HG03520 (cell line): ENCODE measurements around the gene ELAVL4.
"Not testable (repeated sequence)": the region's sequence is repeated elsewhere in the genome, so short reads cannot be mapped to it uniquely, and the experiment has no call there.

Experiments
- ATAC-seq: cut with Tn5 transposase; IDR thresholded peaks from one replicate; pipeline ENCODE4 v1.9.1; 2021; ENCODE audit warnings: mild to moderate bottlenecking, moderate library complexity; ENCODE audit not compliant: unreplicated experiment

Gene ELAVL4

GRCh38 chr1:50123071-50123470 is 14.4 kb downstream of the ELAVL4 start:
- no peak for ATAC-seq

DNA sequence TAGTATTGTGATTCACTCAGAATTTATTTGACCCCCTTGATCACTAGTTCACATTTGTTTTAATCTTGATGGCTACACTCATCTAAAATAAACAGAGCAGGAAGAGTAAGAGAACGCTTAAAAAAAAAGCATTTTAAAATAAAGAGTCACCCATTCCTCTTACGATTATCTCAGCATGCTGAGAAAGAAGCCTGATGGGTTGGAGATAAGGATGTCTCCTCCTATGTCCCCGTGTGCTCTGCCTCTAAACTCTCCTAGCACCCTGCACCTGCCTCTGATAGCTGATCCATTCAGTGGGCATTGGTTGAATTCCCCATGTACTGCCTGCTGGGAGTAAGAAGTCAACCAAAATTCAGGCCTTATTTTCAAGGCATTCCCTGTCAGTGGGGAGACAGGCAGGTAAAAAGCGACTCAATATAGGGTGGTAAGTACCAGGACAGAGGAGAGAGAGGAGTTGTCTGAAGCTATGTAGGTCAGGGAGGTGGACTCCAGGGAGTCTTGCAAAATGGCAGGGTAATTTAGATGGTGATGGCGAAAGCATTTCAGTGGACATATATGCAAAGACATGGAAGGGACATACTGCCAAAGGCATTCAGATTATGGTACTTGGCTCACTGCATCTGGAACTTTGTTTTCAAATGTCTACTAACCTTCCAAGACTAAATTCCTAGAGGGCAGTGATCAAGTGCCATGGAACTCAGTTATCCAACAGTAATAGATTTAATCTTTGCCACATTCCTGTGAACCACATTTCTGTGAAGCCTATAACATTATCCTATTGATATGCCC is 18.4 kb downstream of the ELAVL4 start:
- no peak for ATAC-seq

GRCh38 chr1:50129201-50129600 is 20.5 kb downstream of the ELAVL4 start:
- ATAC-seq: no peak

DNA sequence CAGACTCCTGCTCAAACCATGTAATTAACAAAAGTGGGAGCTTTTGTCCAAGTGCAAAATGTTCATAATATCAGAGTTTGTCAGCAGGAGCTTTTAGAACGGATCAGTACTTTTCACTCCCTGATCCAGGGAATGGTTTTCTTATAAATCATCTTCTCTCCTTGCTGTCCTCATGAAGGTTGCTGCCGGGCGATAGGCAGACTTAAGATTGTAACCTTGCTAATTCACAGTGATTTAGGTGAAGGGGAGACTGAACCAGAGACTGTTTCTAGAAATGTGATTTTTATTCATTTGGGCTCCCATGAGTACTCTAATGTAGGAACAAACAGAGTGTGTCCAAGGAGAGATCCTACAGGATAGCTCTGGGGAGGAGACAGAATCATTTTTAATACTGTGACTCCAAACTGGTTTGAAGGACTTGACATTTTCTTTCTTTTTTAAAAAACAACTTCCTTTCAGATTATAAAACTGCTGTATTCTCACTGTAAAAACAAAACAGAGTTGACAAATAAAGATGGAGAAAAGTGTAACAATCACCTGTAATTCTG is 23.7 kb downstream of the ELAVL4 start:
- no peak for ATAC-seq

- ATAC-seq: no peak
Observed at GRCh38 chr1:50135716-50136115, 27.0 kb downstream of the ELAVL4 start.

GRCh38 chr1:50139339-50140181 is 30.8 kb downstream of the ELAVL4 start:
- ATAC-seq: no peak

DNA sequence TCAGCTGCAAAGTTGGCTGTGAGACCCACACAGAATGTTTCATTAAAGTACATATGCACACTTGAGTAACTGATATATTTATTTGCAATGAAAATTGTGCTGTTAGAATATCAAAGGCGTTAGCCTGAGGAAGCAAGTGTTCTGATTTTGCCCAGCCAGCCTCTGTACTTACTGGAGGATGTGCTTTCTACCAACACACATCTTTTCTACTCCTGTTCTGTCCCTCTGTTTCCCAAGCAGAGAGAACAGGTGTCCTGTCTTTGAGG is 31.4 kb downstream of the ELAVL4 start:
- no peak for ATAC-seq

DNA sequence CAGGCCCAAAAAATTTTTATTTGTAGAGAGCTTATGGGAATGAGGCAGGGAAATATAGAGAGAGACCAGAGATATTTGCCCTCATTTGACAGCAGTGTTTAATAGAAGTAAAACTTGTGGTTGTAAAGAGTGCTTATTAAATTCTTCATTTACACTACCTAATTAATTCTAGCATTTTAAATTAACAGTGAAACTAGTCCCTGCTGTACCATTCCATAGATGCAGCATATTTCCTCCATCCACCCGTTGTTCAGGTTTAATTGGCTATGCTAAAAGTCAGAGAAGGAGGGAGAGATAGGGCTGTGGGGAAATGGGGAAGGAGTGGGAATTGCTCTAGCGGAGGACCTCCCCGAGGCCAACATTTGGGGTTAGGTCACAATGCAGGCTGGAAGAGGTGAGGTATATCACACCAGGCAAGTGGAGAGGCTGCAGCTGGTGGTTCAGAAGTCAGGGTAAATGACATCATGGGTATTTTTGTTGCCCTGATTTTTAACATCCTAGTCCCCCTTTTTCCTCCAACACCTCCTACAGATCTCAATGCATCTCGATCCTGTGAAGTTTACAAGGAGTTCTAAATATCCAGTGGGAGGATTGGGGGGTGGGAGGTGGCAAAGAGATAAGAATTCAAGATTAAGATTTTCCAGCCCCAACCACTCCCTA is 38.6 kb downstream of the ELAVL4 start:
- no peak for ATAC-seq

- no peak for ATAC-seq
Observed at GRCh38 chr1:50148142-50148923, 39.6 kb downstream of the ELAVL4 start.

GRCh38 chr1:50152236-50152635 is 43.5 kb downstream of the ELAVL4 start:
- ATAC-seq: no peak

DNA sequence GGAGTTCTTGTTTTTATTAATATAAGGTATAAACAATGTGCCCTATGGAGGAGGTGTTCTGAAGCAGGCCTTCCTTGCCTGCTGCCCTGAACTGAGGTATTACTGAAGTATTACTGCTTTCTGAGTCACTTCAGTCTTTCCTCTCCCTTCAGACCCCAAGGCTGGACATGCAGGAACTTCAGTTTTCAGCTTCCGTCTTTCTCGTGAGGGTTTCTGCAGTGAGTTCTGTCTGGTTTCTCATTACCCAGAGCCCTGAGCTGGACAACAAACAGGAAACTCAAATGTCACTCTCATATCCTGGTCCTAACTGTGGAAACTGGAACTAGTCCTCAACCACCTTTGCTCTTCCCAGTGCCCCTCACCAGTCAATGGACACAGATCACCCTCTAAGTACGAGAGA is 46.8 kb downstream of the ELAVL4 start:
- ATAC-seq: no peak

- ATAC-seq: no peak
Observed at GRCh38 chr1:50156241-50157010, 47.7 kb downstream of the ELAVL4 start.

- no peak for ATAC-seq
Observed at GRCh38 chr1:50157306-50157941, 48.7 kb downstream of the ELAVL4 start.

- no peak for ATAC-seq
Observed at GRCh38 chr1:50158421-50158820, 49.7 kb downstream of the ELAVL4 start.

DNA sequence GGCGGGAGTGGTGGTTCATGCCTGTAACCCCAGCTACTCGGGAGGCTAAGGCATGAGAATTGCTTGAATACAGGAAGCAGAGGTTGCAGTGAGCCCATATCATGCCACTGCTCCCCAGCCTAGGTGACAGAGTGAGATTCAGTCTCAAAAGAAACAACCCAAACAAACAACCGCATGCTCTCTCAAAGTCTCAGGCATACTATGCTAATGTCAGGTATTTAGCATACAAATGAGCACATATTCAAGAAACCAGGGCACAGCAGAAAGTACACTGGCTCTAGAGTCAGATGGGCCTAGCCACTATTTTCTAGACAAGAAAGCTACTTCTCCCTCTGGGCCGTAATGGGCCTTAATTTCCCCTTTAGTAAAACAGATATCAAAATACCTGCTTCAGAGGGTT is 55.0 kb downstream of the ELAVL4 start:
- no peak for ATAC-seq

GRCh38 chr1:50166351-50166750 is 57.6 kb downstream of the ELAVL4 start:
- not testable (repeated sequence) for ATAC-seq

DNA sequence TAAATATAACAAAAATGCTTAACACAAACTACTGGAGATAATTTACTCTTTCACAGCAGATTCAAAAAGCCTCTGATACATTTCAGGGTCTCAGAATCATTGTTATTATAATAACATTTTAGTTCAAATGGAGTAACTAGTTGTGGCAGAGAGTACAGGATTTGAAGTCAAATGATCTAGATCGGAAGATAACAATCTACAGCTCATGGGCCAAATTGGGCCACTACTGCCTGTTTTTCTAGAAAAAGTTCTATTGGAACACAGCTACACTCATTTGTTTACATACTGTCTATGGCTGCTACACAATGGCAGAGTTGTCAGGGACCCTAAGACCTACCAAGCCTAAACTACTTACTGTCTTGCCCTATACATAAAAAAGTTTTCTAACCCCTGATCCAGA is 63.6 kb downstream of the ELAVL4 start:
- no peak for ATAC-seq

GRCh38 chr1:50174101-50174500 is 65.4 kb downstream of the ELAVL4 start:
- no peak for ATAC-seq
